Mesendoderm (in vitro differentiated cells): ENCODE measurements around the gene DAW1.

Experiments used
- DNase-seq: peaks from one replicate; pipeline ENCODE4 v3.0.0; 2013
- H2AK5ac ChIP-seq: 2 replicates; pipeline ENCODE4 v1.6.1; 2013; ENCODE audit warnings: low read length, inconsistent platforms
- H2BK120ac ChIP-seq: 2 replicates; pipeline ENCODE4 v1.6.1; 2013; ENCODE audit warnings: low read depth, mild to moderate bottlenecking, low read length, moderate library complexity, mixed read lengths
- H2BK15ac ChIP-seq: replicated peaks from 2 replicates; pipeline ENCODE4 v1.6.1; 2013; ENCODE audit warnings: low read depth, mild to moderate bottlenecking, moderate library complexity
- H2BK5ac ChIP-seq: 2 replicates; pipeline ENCODE4 v1.6.1; 2013; ENCODE audit warnings: low read length, inconsistent platforms
- H3K18ac ChIP-seq: 2 replicates; pipeline ENCODE4 v1.6.1; 2013; ENCODE audit warnings: mild to moderate bottlenecking, low read length, mixed read lengths
- H3K23ac ChIP-seq: one replicate; pipeline ENCODE4 v1.6.1; 2013; ENCODE audit warnings: low read length
- H3K27ac ChIP-seq: 2 replicates; pipeline ENCODE4 v1.5.1; 2013; ENCODE audit warnings: low read depth, mild to moderate bottlenecking, inconsistent platforms, low read length, moderate library complexity
- H3K27me3 ChIP-seq: 2 replicates; pipeline ENCODE4 v1.6.1; 2013; ENCODE audit warnings: low read length, control low read depth, mild to moderate bottlenecking, inconsistent platforms; ENCODE audit not compliant: insufficient read depth, poor library complexity
- H3K36me3 ChIP-seq: 2 replicates; pipeline ENCODE4 v1.6.1; 2013; ENCODE audit warnings: low read length, inconsistent platforms; ENCODE audit not compliant: control insufficient read depth, insufficient read depth
- H3K4ac ChIP-seq: one replicate; pipeline ENCODE4 v1.6.1; 2013; ENCODE audit warnings: low read depth, mild to moderate bottlenecking, low read length, moderate library complexity
- H3K4me1 ChIP-seq: 2 replicates; pipeline ENCODE4 v1.6.1; 2013; ENCODE audit warnings: low read depth, low read length, inconsistent platforms; ENCODE audit not compliant: control insufficient read depth
- H3K4me2 ChIP-seq: 2 replicates; pipeline ENCODE4 v1.6.1; 2013; ENCODE audit warnings: low read length
- H3K4me3 ChIP-seq: 2 replicates; pipeline ENCODE4 v1.5.1; 2013; ENCODE audit warnings: mild to moderate bottlenecking, low read length
- H3K56ac ChIP-seq: one replicate; pipeline ENCODE4 v1.6.1; 2013; ENCODE audit warnings: low read length
- H3K79me1 ChIP-seq: 2 replicates; pipeline ENCODE4 v1.6.1; 2013; ENCODE audit warnings: low read length, inconsistent platforms
- H3K79me2 ChIP-seq: 2 replicates; pipeline ENCODE4 v1.6.1; 2013; ENCODE audit warnings: mild to moderate bottlenecking, low read length; ENCODE audit not compliant: control insufficient read depth, insufficient read depth
- H3K9ac ChIP-seq: 2 replicates; pipeline ENCODE4 v1.6.1; 2013; ENCODE audit warnings: low read length, inconsistent platforms
- H4K5ac ChIP-seq: one replicate; pipeline ENCODE4 v1.6.1; 2013; ENCODE audit warnings: low read length
- H4K8ac ChIP-seq: one replicate; pipeline ENCODE4 v1.6.1; 2013; ENCODE audit warnings: low read depth, mild to moderate bottlenecking, control low read depth, low read length, moderate library complexity
- WGBS: extraction: QIAGEN DNeasy Blood & Tissue Kit; methylation state at CpG from one replicate; pipeline ENCODE4 v1.1.7; 2013; ENCODE audit warnings: low lambda C conversion rate, missing lambda C conversion rate; ENCODE audit not compliant: insufficient coverage; ENCODE audit errors: extremely low coverage; 5-methylcytosine and 5-hydroxymethylcytosine counted together

The DAW1 gene

GRCh38 chr2:227862741-227863588 is 8.5 kb upstream of the DAW1 start:
- DNase-seq: peak; percentile 96
- no CpG with 5 or more reads among the region's 7 CpGs for WGBS

DNA sequence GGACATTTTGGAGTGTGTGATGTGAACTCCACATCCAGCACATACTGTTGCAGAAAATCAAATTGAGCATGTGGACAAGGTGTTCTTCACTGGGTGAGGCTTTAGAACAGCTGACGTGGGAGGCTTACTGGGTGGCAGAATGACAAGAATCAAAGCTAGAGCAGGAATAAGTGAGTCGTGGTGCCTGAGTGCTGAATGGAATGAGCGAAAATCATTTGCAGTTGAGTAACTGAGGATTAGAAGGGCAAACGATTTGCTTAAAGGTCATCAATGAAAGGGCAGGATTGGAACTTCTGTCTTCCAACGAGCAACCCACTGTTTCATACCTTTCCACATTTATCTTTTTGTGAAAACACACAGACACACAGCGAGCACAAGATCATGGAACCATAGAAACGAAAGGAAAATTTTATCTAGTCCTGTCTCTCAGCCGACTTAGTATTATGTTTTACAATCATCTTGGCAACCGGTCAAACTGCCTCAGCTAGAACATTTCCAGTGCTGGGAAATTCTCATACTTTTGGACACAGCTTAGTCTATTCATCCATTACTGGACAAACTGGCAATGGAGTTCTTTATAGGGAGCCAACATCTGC is 7.2 kb upstream of the DAW1 start:
- H3K27me3 ChIP-seq: no peaks in the 10 kb centered on the region
- H3K79me1 ChIP-seq: no peaks in the 10 kb centered on the region
- H4K5ac ChIP-seq: no peak overlapping the region
- H3K27ac ChIP-seq: no peak overlapping the region
- H2AK5ac ChIP-seq: no peak overlapping the region
- no peak overlapping the region for H2BK15ac ChIP-seq
- DNase-seq: no peak
- H3K4me3 ChIP-seq: no peak overlapping the region
- WGBS: no CpG with 5 or more reads among the region's 9 CpGs
- no peak overlapping the region for H4K8ac ChIP-seq
- H3K23ac ChIP-seq: no peak overlapping the region
- no peak overlapping the region for H3K56ac ChIP-seq
- no peaks in the 10 kb centered on the region for H3K79me2 ChIP-seq
- H3K4me2 ChIP-seq: no peak overlapping the region
- no peak overlapping the region for H3K9ac ChIP-seq
- H2BK120ac ChIP-seq: no peak overlapping the region
- H3K36me3 ChIP-seq: no peaks in the 10 kb centered on the region
- H2BK5ac ChIP-seq: no peak overlapping the region
- H3K18ac ChIP-seq: no peak overlapping the region
- no peak overlapping the region for H3K4ac ChIP-seq
- H3K4me1 ChIP-seq: peaks cover 2% of the 10 kb centered on the region

More at GRCh38 chr2:227862741-227863588, 8.5 kb upstream of the DAW1 start:
- Histone ChIP-seq H4K8ac (no peak overlapping the region), H3K18ac (no peak overlapping the region), H3K79me1 (no peaks in the 10 kb centered on the region), H2BK120ac (no peak overlapping the region), H2AK5ac (no peak overlapping the region), H3K4me3 (no peak overlapping the region), H3K4me1 (peaks cover 2% of the 10 kb centered on the region), H3K27me3 (no peaks in the 10 kb centered on the region), H3K36me3 (no peaks in the 10 kb centered on the region), H3K27ac (peak overlapping the region; percentile 1), H3K4ac (no peak overlapping the region), H4K5ac (no peak overlapping the region), H3K9ac (no peak overlapping the region), H3K4me2 (no peak overlapping the region), H3K23ac (no peak overlapping the region), H3K56ac (peak overlapping the region; percentile 65), H3K79me2 (no peaks in the 10 kb centered on the region), H2BK5ac (no peak overlapping the region), H2BK15ac (no peak overlapping the region)

DNA sequence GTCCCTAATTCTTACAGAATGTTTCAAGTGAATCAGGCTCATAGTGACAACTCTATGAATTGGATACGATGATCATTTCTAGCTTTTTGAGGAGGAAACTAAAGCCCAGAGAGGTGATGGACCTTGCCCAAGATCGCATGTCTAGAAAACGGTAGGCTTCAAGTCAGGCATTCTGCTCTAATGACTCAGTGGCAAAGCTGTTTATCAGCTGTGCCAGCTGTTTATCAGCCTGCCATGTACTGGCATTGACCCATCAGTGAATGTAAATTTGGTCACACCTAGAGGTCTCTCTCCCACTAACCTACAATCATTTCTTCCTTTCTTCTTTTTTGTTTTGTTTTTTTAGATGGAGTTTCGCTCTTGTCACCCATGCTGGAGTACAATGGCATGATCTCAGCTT is 6.1 kb upstream of the DAW1 start:
- Histone ChIP-seq H4K5ac (no peak overlapping the region), H3K56ac (no peak overlapping the region), H3K27me3 (no peaks in the 10 kb centered on the region), H2BK5ac (no peak overlapping the region), H3K18ac (no peak overlapping the region), H3K79me2 (no peaks in the 10 kb centered on the region), H2AK5ac (no peak overlapping the region), H3K79me1 (no peaks in the 10 kb centered on the region), H3K27ac (no peak overlapping the region), H3K4ac (no peak overlapping the region), H2BK120ac (no peak overlapping the region), H3K36me3 (no peaks in the 10 kb centered on the region), H3K4me2 (no peak overlapping the region), H3K4me3 (no peak overlapping the region), H4K8ac (no peak overlapping the region), H2BK15ac (no peak overlapping the region), H3K23ac (no peak overlapping the region), H3K4me1 (peaks cover 2% of the 10 kb centered on the region), H3K9ac (no peak overlapping the region)
- no CpG with 5 or more reads among the region's 4 CpGs for WGBS
- no peak for DNase-seq

DNA sequence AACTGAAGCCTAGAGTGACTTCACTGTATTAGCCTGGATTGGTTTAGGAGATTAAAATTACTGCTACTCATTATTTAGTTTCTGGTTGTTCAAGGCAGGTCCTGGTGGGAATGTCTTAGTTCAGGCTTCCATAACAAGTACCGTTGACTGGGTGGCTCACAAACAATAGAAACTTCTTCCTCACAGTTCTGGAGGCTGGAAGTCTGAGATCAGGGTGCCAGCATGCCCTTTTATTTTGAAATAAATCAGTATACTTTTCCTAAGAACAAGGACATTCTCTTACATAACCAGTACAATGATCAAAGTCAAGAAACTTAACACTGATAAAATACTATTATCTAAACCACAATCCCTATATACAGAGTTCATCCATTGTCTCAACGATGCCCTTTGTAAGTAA is 4.0 kb upstream of the DAW1 start:
- H3K27ac ChIP-seq: no peak overlapping the region
- H3K23ac ChIP-seq: no peak overlapping the region
- H3K27me3 ChIP-seq: no peaks in the 10 kb centered on the region
- no peaks in the 10 kb centered on the region for H3K79me2 ChIP-seq
- H2BK120ac ChIP-seq: no peak overlapping the region
- H2BK15ac ChIP-seq: no peak overlapping the region
- no CpG with 5 or more reads among the region's 2 CpGs for WGBS
- H4K5ac ChIP-seq: no peak overlapping the region
- no peak overlapping the region for H3K4me3 ChIP-seq
- no peak overlapping the region for H2BK5ac ChIP-seq
- no peak for DNase-seq
- H3K4me1 ChIP-seq: peaks cover 2% of the 10 kb centered on the region
- no peak overlapping the region for H2AK5ac ChIP-seq
- H3K56ac ChIP-seq: no peak overlapping the region
- H3K36me3 ChIP-seq: no peaks in the 10 kb centered on the region
- H3K9ac ChIP-seq: no peak overlapping the region
- no peak overlapping the region for H3K4me2 ChIP-seq
- H4K8ac ChIP-seq: no peak overlapping the region
- no peaks in the 10 kb centered on the region for H3K79me1 ChIP-seq
- no peak overlapping the region for H3K4ac ChIP-seq
- no peak overlapping the region for H3K18ac ChIP-seq

DNA sequence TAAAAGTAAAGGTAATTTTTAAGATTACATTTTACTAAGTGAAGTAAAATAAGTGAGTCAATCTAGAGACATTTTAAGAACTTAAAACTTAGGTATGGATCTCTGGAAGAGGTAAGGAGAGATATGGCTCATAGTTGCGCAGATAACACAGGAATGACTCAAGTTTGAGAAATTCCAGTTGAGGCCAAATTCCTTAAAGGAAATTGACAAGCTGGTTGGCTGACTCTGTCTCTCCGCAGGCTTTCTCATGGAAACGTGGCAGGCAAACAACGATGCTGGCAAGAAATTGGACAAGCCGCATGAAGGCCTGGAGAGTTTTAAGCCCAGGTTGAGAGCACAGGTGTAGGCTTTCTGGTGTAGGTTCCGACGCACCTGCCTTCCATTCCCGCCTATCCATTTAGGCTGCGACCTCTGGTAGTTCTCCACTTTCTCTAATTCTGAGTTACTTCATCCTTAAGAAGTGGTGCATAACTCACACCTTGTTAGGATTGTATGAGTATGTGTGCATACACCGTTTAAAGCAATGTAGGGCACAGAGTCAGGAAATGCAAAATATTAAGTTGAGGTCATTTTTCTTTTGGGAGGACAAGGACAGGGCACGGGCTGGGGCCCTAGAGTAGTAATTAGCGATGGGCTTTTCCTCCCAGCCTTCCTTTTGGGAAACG is 589 bp upstream of the DAW1 start:
- Histone ChIP-seq H3K79me2 (no peaks in the 10 kb centered on the region), H4K8ac (no peak overlapping the region), H2BK120ac (no peak overlapping the region), H3K18ac (no peak overlapping the region), H3K4me3 (no peak overlapping the region), H2BK15ac (no peak overlapping the region), H4K5ac (no peak overlapping the region), H3K4me1 (no peaks in the 10 kb centered on the region), H3K27ac (no peak overlapping the region), H2BK5ac (no peak overlapping the region), H3K36me3 (no peaks in the 10 kb centered on the region), H3K9ac (peak overlapping the region; percentile 57), H3K56ac (peak overlapping the region; percentile 89), H3K4ac (no peak overlapping the region), H3K4me2 (peak overlapping the region; percentile 40), H2AK5ac (no peak overlapping the region), H3K27me3 (no peaks in the 10 kb centered on the region), H3K79me1 (no peaks in the 10 kb centered on the region), H3K23ac (no peak overlapping the region)
- no CpG with 5 or more reads among the region's 13 CpGs for WGBS
- DNase-seq: peak; percentile 71
